ENCODE results near the gene FAM131A. TPM values are rescaled to one million over a fixed set of nuclear protein-coding genes. Genes with fewer than 3 reads are reported as not detected.
A peak's percentile ranks its signal among the peaks of the same experiment; 100 is the strongest.

FAM131A gene
- total RNA-seq, 1 experiment from 2014 or later, result 14.4 TPM

DNA sequence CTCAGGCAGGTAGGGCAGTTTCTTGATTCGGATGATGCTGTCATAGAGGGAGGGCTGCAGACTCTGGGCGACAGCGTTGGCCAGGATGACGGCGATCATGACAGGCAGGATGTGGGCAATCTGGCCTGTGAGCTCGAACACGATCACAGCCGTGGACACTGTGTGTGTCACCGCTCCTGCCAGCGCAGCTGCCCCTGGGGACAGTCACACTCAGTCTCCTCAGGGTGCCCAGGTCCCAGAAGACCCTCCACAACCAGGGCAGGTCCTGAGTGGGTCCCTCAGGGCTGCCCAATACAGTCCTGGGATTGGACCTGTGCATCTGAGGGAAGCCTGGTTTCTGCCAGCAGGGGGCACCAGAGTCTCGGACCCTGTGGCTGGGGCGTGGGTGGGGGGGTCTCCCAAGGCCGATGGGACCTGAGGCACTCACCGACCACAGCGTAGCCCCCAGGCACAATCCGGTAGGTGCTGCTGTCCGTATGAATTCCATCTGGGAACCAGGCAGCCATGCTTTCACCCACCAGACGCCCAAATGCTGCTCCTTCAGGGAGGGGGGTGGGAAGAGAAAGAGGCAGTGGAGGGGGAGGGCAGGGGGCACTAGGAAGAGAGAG, 16.8 kb downstream of the FAM131A start:
- Mint-ChIP-seq H3K9me3 (no peaks in the 10 kb centered on the region; a peak in 1 of 5 replicates), H3K36me3 (ENCODE audit: insufficient read depth in 1 of 3, low read depth in 3 of 3) (peaks cover 22 to 61% (median 54%) of the 10 kb centered on the region in 3 experiments; a peak in 6 of 7 replicates), H3K27ac (peak overlapping the region in 1 of 3 experiments; percentile 70; a peak in 1 of 7 replicates), H3K27me3 (ENCODE audit: low read depth) (no peaks in the 10 kb centered on the region; the same call in none of the 2 replicates), H3K4me1 (peaks cover 9 to 18% of the 10 kb centered on the region in 2 experiments), H3K4me3 (no peak overlapping the region)
- H3K56ac ChIP-seq (ENCODE audit: insufficient read length, low read depth, low read length), result no peak overlapping the region
- H3K4ac ChIP-seq (ENCODE audit: low read depth, low read length), result no peak overlapping the region
- peak; percentile 65 for DNase-seq
- H3K27ac ChIP-seq (ENCODE audit: insufficient read length, low read depth, low read length), result no peak overlapping the region
- no peaks in the 10 kb centered on the region for H4K20me1 ChIP-seq (ENCODE audit: control insufficient read depth, insufficient read depth, insufficient read length)
- H2BK20ac ChIP-seq (ENCODE audit: low read depth, low read length, poor library complexity, severe bottlenecking), result no peak overlapping the region
- H3K14ac ChIP-seq (ENCODE audit: insufficient read depth, low read length), result no peak overlapping the region
- H3T11ph ChIP-seq (ENCODE audit: low read length), result no peak overlapping the region
- H4K8ac ChIP-seq (replicated peaks; ENCODE audit: insufficient read length, low read depth, low read length), result no peak overlapping the region
- H2BK12ac ChIP-seq (ENCODE audit: insufficient read length, low read depth, low read length), result no peak overlapping the region
- no peak overlapping the region for H2BK120ac ChIP-seq (ENCODE audit: low read depth, low read length, poor library complexity, severe bottlenecking)
- H2BK5ac ChIP-seq (ENCODE audit: insufficient read length, low read length), result no peak overlapping the region
- no peaks in the 10 kb centered on the region for H3K79me1 ChIP-seq (ENCODE audit: insufficient read depth, low read depth, low read length, poor library complexity, severe bottlenecking)
- no peak overlapping the region for H3K4me2 ChIP-seq (ENCODE audit: insufficient read depth, insufficient read length, low read length)
- H2AK5ac ChIP-seq (ENCODE audit: insufficient read length, low read length), result no peak overlapping the region
- no peak overlapping the region for H4K91ac ChIP-seq (ENCODE audit: insufficient read length, low read depth, low read length)
- TF ChIP-seq, protein P1, sequence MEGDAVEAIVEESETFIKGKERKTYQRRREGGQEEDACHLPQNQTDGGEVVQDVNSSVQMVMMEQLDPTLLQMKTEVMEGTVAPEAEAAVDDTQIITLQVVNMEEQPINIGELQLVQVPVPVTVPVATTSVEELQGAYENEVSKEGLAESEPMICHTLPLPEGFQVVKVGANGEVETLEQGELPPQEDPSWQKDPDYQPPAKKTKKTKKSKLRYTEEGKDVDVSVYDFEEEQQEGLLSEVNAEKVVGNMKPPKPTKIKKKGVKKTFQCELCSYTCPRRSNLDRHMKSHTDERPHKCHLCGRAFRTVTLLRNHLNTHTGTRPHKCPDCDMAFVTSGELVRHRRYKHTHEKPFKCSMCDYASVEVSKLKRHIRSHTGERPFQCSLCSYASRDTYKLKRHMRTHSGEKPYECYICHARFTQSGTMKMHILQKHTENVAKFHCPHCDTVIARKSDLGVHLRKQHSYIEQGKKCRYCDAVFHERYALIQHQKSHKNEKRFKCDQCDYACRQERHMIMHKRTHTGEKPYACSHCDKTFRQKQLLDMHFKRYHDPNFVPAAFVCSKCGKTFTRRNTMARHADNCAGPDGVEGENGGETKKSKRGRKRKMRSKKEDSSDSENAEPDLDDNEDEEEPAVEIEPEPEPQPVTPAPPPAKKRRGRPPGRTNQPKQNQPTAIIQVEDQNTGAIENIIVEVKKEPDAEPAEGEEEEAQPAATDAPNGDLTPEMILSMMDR (conservative IDR thresholded peaks at IDR 0.05), result peak; percentile 74
- H3K27me3 ChIP-seq (ENCODE audit: insufficient read depth, low read length), result no peaks in the 10 kb centered on the region
- H4K5ac ChIP-seq (ENCODE audit: insufficient read length, low read depth, low read length), result no peak overlapping the region
- H3K23ac ChIP-seq (ENCODE audit: insufficient read length, low read depth, low read length), result no peak overlapping the region
- H2AFZ ChIP-seq (ENCODE audit: low read length), result no peak overlapping the region
- H3K23me2 ChIP-seq (ENCODE audit: insufficient read length, low read depth, low read length, poor library complexity, severe bottlenecking), result no peaks in the 10 kb centered on the region
- H3K79me2 ChIP-seq (ENCODE audit: insufficient read depth, low read length), result no peaks in the 10 kb centered on the region
- no peak overlapping the region for H2BK15ac ChIP-seq (ENCODE audit: low read depth, low read length)
- no peak overlapping the region for H3K9ac ChIP-seq (ENCODE audit: extremely low read depth, insufficient read length, low read length)
- no CpG with 5 or more reads among the region's 18 CpGs for WGBS (ENCODE audit: extremely low coverage, insufficient read length, low lambda C conversion rate)
- no peaks in the 10 kb centered on the region for H3K9me3 ChIP-seq (ENCODE audit: control insufficient read depth, low read depth, low read length)
- H3K4me1 ChIP-seq (ENCODE audit: insufficient read depth, low read length), result no peaks in the 10 kb centered on the region
- no peak overlapping the region for H3K18ac ChIP-seq (ENCODE audit: insufficient read length, low read depth, low read length)

Data from H9 (cell line).